OCI-LY7 (cell line): ENCODE results near the gene IER3. TPM values are rescaled to one million over a fixed set of nuclear protein-coding genes. Genes with fewer than 3 reads are reported as not detected.

Experiments used
- BruUV-seq: library from RNA; stranded (reverse); fragments of 400-500 nt; replicated peaks from 2 replicates; lab custom pipeline; 2021; lab: Mats Ljungman, UMichigan
- CTCF ChIA-PET: fragments of 300-600 bp; sonication (Branson Sonifier 250); formaldehyde crosslinking; loops from one replicate; lab custom pipeline; 2022; ENCODE audit warnings: antibody characterized with exemption; ENCODE audit not compliant: unreplicated experiment; lab: Charles Lee
- POLR2A ChIA-PET: fragments of 300-600 bp; sonication (Branson Sonifier 250); formaldehyde crosslinking; loops from one replicate; lab custom pipeline; 2022; ENCODE audit warnings: antibody characterized with exemption; lab: Charles Lee
- DNase-seq: peaks from one replicate; pipeline ENCODE4 v3.0.0-alpha.2; 2015; ENCODE audit warnings: low spot score
- H2AFZ ChIP-seq: fragments of 200-600 bp; sonication (generic), shearing (Covaris generic); 2 replicates; pipeline ENCODE4 v1.6.1; 2014; ENCODE audit warnings: mild to moderate bottlenecking, antibody characterized with exemption, low read length, moderate library complexity
- H3K27ac ChIP-seq: fragments of 200-600 bp; sonication (generic); 2 replicates; pipeline ENCODE4 v1.5.1; 2014; ENCODE audit warnings: mixed run types, low read depth, mild to moderate bottlenecking, moderate library complexity, low read length, inconsistent platforms; ENCODE audit not compliant: poor library complexity, severe bottlenecking
- H3K36me3 ChIP-seq: fragments of 200-600 bp; sonication (generic); 2 replicates; pipeline ENCODE4 v1.6.1; 2014; ENCODE audit warnings: mild to moderate bottlenecking, antibody characterized with exemption, low read length, moderate library complexity, mixed read lengths; ENCODE audit not compliant: insufficient read depth
- H3K4me1 ChIP-seq: fragments of 200-600 bp; sonication (generic); 2 replicates; pipeline ENCODE4 v1.5.1; 2014; ENCODE audit warnings: mild to moderate bottlenecking, low read length; ENCODE audit not compliant: insufficient read depth, poor library complexity, severe bottlenecking
- H3K4me2 ChIP-seq: fragments of 200-600 bp; sonication (generic); 2 replicates; pipeline ENCODE4 v1.6.1; 2014; ENCODE audit warnings: mild to moderate bottlenecking, low read length
- H3K4me3 ChIP-seq: fragments of 200-600 bp; sonication (generic); 2 replicates; pipeline ENCODE4 v1.5.1; 2014; ENCODE audit warnings: mild to moderate bottlenecking, low read depth, low read length; ENCODE audit not compliant: poor library complexity, severe bottlenecking
- H3K79me2 ChIP-seq: fragments of 200-600 bp; sonication (generic); 2 replicates; pipeline ENCODE4 v1.6.1; 2016; ENCODE audit warnings: low read depth, mild to moderate bottlenecking, low read length, moderate library complexity, mixed read lengths; ENCODE audit not compliant: insufficient read depth
- H3K9me2 ChIP-seq: fragments of 200-600 bp; sonication (generic); 2 replicates; pipeline ENCODE4 v1.6.1; 2016; ENCODE audit warnings: mild to moderate bottlenecking, low read length, mixed read lengths; ENCODE audit not compliant: insufficient read depth
- H3K9me3 ChIP-seq: fragments of 200-600 bp; sonication (generic); 2 replicates; pipeline ENCODE4 v1.6.1; 2014; ENCODE audit warnings: mild to moderate bottlenecking, mixed run types, low read length, mixed read lengths
- H4K20me1 ChIP-seq: fragments of 200-600 bp; sonication (generic); 2 replicates; pipeline ENCODE4 v1.6.1; 2014; ENCODE audit warnings: mild to moderate bottlenecking, antibody characterized with exemption, low read length, moderate library complexity, mixed read lengths; ENCODE audit not compliant: insufficient read depth
- EZH2phosphoT487 ChIP-seq: fragments of 200-600 bp; sonication (generic); IDR thresholded peaks from 2 replicates; pipeline ENCODE4 v1.6.1; 2018; ENCODE audit warnings: low read depth, borderline replicate concordance, mild to moderate bottlenecking, mixed run types, antibody characterized with exemption, low read length, moderate library complexity, mixed read lengths
- intact Hi-C: fragments of 100-400 bp; cut with micrococcal nuclease; formaldehyde crosslinking; loops from one replicate; pipeline ENCODE4 v1.10.0; 2022; ENCODE audit not compliant: unreplicated experiment
- total RNA-seq, 2 experiments: library from RNA; depleted of rRNA in 1 of 2; stranded (reverse); fragments of >200 nt in 1 of 2; shearing (Covaris generic) in 1 of 2; gene quantifications; 2 replicates each; pipeline ENCODE4 v1.2.3, GENCODE V29; 2014 to 2022
- TF ChIP-seq, protein P1 (sequence below): fragments of 200-600 bp; sonication (generic); conservative IDR thresholded peaks from 2 replicates; pipeline ENCODE4 v1.5.1; 2014; ENCODE audit warnings: mild to moderate bottlenecking, antibody characterized with exemption, low read length, moderate library complexity, mixed read lengths

IER3 gene
- total RNA-seq, 2 experiments from 2014 or later: 1.3 to 2.8 TPM

DNA sequence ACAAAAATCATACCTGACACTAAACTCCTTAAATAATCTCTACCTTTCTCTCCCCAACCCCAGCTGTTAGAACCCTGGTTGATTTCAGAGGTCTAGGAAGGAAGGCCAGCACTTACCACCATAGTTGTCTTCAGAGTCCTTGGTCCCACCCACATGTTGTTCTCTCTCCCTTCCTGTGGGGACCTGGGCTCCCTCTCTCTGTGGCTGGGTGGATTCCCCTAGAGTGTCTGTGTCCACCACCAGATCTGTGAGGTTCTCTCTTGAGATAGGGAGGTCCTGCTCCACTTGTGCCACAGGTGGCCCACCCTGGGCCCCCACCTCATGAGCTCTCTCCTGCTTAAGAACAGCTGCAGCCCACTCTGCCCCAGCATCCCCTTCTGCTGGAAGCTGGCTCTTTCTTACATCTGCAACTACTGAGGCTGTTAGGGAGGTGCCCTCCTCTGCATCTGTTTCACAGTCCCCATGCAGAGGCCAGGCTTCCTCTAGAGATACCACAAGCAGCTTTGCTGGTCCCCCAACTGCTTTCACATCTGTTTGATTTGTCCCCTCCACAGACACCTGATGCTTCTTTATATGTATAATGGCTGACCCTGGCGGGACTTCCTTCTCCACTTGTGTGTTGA lies 32.5 kb downstream of the IER3 start:
- H2AFZ ChIP-seq: no peak overlapping the region
- BruUV-seq: no TSS peak
- H3K79me2 ChIP-seq: peaks cover 13% of the 10 kb centered on the region; the same call in 1 of the 2 replicates
- H3K4me2 ChIP-seq: no peak overlapping the region
- H3K9me2 ChIP-seq: no peaks in the 10 kb centered on the region
- ChIA-PET CTCF (no interaction called here), POLR2A (interaction anchor here (0.8 to 2.3 kb wide), 4 partner anchors 10 to 24 kb away, joined by 3 to 10 read pairs (median 4); partner anchors contain the start of gene NRM)
- H4K20me1 ChIP-seq: no peaks in the 10 kb centered on the region
- DNase-seq: no peak
- H3K4me3 ChIP-seq: no peak overlapping the region
- H3K36me3 ChIP-seq: peaks cover 84% of the 10 kb centered on the region
- H3K9me3 ChIP-seq: no peaks in the 10 kb centered on the region
- peaks cover 41% of the 10 kb centered on the region for H3K4me1 ChIP-seq
- intact Hi-C loops: no loop called here
- TF ChIP-seq, protein P1, sequence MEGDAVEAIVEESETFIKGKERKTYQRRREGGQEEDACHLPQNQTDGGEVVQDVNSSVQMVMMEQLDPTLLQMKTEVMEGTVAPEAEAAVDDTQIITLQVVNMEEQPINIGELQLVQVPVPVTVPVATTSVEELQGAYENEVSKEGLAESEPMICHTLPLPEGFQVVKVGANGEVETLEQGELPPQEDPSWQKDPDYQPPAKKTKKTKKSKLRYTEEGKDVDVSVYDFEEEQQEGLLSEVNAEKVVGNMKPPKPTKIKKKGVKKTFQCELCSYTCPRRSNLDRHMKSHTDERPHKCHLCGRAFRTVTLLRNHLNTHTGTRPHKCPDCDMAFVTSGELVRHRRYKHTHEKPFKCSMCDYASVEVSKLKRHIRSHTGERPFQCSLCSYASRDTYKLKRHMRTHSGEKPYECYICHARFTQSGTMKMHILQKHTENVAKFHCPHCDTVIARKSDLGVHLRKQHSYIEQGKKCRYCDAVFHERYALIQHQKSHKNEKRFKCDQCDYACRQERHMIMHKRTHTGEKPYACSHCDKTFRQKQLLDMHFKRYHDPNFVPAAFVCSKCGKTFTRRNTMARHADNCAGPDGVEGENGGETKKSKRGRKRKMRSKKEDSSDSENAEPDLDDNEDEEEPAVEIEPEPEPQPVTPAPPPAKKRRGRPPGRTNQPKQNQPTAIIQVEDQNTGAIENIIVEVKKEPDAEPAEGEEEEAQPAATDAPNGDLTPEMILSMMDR: no peak
- no peak for TF ChIP-seq EZH2phosphoT487
- peak overlapping the region; percentile 26 for H3K27ac ChIP-seq

DNA sequence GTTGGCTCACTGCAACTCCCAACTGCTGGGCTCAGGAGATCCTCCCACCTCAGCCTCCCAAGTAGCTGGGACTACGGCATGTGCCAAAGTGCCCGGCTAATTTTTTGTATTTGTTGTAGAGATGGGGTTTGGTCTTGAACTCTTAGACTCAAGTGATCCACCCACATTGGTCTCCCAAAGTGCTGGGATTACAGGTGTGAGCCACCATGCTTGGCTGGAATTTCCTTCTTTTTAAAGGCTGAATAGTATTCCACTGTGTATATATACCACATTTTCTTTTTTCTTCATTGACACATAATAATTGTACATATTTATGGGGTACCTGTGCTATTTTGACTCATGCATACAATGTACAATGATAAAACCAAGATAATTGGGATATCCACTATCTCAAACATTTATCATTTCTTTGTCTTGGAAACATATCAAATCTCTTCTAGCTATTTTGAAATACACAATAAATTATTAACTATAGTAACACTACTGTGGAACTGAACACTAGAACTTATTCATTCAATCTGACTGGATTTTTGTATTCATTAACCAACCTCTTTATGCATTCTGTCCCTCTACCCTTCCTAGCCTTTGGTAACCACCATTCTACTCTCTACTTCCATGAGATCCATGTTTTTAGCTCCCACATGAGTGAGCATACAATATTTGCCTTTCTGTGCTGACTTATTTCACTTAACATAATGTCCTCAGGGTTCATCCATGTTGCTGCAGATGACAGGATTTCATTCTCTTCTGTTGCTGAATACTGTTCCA lies 35.1 kb downstream of the IER3 start:
- ChIA-PET CTCF (no interaction called here), POLR2A (interaction anchor here (0.7 kb wide), 1 partner anchor 16 kb away, joined by 3 read pairs; no protein-coding TSS in a partner anchor)
- no peak overlapping the region for H3K27ac ChIP-seq
- no peak for DNase-seq
- H3K9me2 ChIP-seq: no peaks in the 10 kb centered on the region
- no peaks in the 10 kb centered on the region for H3K9me3 ChIP-seq
- BruUV-seq: no TSS peak
- H3K36me3 ChIP-seq: peaks cover 95% of the 10 kb centered on the region
- no peak overlapping the region for H3K4me3 ChIP-seq
- no peak overlapping the region for H2AFZ ChIP-seq
- TF ChIP-seq, protein P1: no peak
- TF ChIP-seq EZH2phosphoT487: no peak
- H3K79me2 ChIP-seq: no peaks in the 10 kb centered on the region
- intact Hi-C loops: no loop called here
- no peaks in the 10 kb centered on the region for H4K20me1 ChIP-seq
- peaks cover 18% of the 10 kb centered on the region for H3K4me1 ChIP-seq
- no peak overlapping the region for H3K4me2 ChIP-seq
